GM21825 (cell line): ENCODE measurements around the gene COL6A1.
"Not testable (repeated sequence)": the region's sequence is repeated elsewhere in the genome, so short reads cannot be mapped to it uniquely, and the experiment has no call there.

ENCODE experiments used
- ATAC-seq: cut with Tn5 transposase; IDR thresholded peaks from one replicate; pipeline ENCODE4 v1.9.1; 2021; ENCODE audit warnings: mild to moderate bottlenecking, moderate library complexity; ENCODE audit not compliant: unreplicated experiment

COL6A1 gene

GRCh38 chr21:46040707-46041106, 59.1 kb downstream of the COL6A1 start:
- no peak for ATAC-seq

GRCh38 chr21:46041183-46041582, 59.6 kb downstream of the COL6A1 start:
- ATAC-seq: no peak

GRCh38 chr21:46045154-46045553, 63.6 kb downstream of the COL6A1 start:
- ATAC-seq: no peak

GRCh38 chr21:46046471-46046870, 64.9 kb downstream of the COL6A1 start:
- ATAC-seq: no peak

- not testable (repeated sequence) for ATAC-seq
Measured at GRCh38 chr21:46046906-46047305, 65.3 kb downstream of the COL6A1 start.

GRCh38 chr21:46048926-46049889, 67.6 kb downstream of the COL6A1 start:
- ATAC-seq: no peak

- no peak for ATAC-seq
Measured at GRCh38 chr21:46049890-46050667, 68.5 kb downstream of the COL6A1 start.

GRCh38 chr21:46050668-46051378, 69.3 kb downstream of the COL6A1 start:
- no peak for ATAC-seq

GRCh38 chr21:46051379-46051770, 69.8 kb downstream of the COL6A1 start:
- no peak for ATAC-seq

GRCh38 chr21:46051821-46052675, 70.5 kb downstream of the COL6A1 start:
- ATAC-seq: no peak

GRCh38 chr21:46052703-46053651, 71.4 kb downstream of the COL6A1 start:
- ATAC-seq: no peak

- no peak for ATAC-seq
Measured at GRCh38 chr21:46054031-46054430, 72.5 kb downstream of the COL6A1 start.

GRCh38 chr21:46054451-46054881, 72.9 kb downstream of the COL6A1 start:
- ATAC-seq: no peak
